Activated CD8-positive, alpha-beta memory T cell treated with anti-CD3 and anti-CD28 coated beads, Interleukin-2, amount 10 ng/mL, durations not matched to agents 7 days and 5 days (primary cell): ENCODE results near the gene RAI1. TPM values are rescaled to one million over a fixed set of nuclear protein-coding genes. Genes with fewer than 3 reads are reported as not detected.

Experiments
- ATAC-seq: fragments of 150-1000 bp; cut with Tn5 transposase; one replicate; pipeline ENCODE4 v1.10.0; 2021; ENCODE audit warnings: moderate library complexity
- CTCF ChIA-PET: fragments of 350-600 bp; sonication (Branson Sonifier 250); formaldehyde crosslinking; loops from one replicate; lab custom pipeline; 2021; ENCODE audit warnings: antibody characterized with exemption; lab: Charles Lee
- DNase-seq: peaks from one replicate; pipeline ENCODE4 v3.0.0-alpha.2; 2020
- H3K27ac Mint-ChIP-seq: one replicate; pipeline ENCODE4 v1.8.0; 2021; ENCODE audit warnings: mild to moderate bottlenecking, mixed read lengths
- H3K27me3 Mint-ChIP-seq: one replicate; pipeline ENCODE4 v1.8.0; 2021; ENCODE audit warnings: mixed read lengths
- H3K36me3 Mint-ChIP-seq: one replicate; pipeline ENCODE4 v1.8.0; 2021; ENCODE audit warnings: mild to moderate bottlenecking, mixed read lengths
- H3K4me1 Mint-ChIP-seq: one replicate; pipeline ENCODE4 v1.8.0; 2021; ENCODE audit warnings: mixed read lengths
- H3K4me3 Mint-ChIP-seq: one replicate; pipeline ENCODE4 v1.8.0; 2021; ENCODE audit warnings: mild to moderate bottlenecking, moderate library complexity, mixed read lengths
- H3K9me3 Mint-ChIP-seq: one replicate; pipeline ENCODE4 v1.8.0; 2022; ENCODE audit warnings: low read depth, mixed read lengths
- total RNA-seq, 2 experiments: library from RNA; stranded (reverse); gene quantifications; one replicate each; pipeline ENCODE4 v1.2.3, GENCODE V29; 2021

RAI1 gene
- total RNA-seq, 2 experiments from 2014 or later = 17.4 to 24.4 TPM

DNA sequence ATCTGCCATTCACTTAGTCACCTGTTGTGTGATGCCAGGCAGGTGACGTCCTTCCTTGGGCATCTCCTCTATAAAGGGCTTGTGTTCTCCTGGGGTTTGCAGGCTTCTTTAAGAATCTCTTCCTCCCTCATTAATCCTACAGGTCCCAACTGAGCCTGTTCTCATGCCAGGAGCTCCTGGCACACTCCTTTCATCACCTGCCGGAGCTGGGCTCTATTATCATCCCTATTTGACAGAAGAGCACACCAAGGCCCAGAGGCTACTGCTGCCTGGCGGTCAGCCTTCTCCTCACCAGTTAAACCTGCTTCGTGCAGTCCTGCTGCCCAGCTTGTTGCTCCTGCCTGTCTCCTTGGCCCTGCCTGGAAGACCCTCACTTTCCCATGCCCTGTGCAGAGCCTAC lies 51.2 kb downstream of the RAI1 start:
- no peaks in the 10 kb centered on the region for H3K36me3 Mint-ChIP-seq
- H3K4me1 Mint-ChIP-seq = peaks cover 16% of the 10 kb centered on the region
- no peak overlapping the region for H3K4me3 Mint-ChIP-seq
- no peaks in the 10 kb centered on the region for H3K9me3 Mint-ChIP-seq
- H3K27ac Mint-ChIP-seq = no peak overlapping the region
- no peaks in the 10 kb centered on the region for H3K27me3 Mint-ChIP-seq
- ATAC-seq = no peak
- no peak for DNase-seq
- CTCF ChIA-PET = interaction anchor here (1.5 kb wide), 1 partner anchor 377 kb away, joined by 3 read pairs; no protein-coding TSS in a partner anchor

DNA sequence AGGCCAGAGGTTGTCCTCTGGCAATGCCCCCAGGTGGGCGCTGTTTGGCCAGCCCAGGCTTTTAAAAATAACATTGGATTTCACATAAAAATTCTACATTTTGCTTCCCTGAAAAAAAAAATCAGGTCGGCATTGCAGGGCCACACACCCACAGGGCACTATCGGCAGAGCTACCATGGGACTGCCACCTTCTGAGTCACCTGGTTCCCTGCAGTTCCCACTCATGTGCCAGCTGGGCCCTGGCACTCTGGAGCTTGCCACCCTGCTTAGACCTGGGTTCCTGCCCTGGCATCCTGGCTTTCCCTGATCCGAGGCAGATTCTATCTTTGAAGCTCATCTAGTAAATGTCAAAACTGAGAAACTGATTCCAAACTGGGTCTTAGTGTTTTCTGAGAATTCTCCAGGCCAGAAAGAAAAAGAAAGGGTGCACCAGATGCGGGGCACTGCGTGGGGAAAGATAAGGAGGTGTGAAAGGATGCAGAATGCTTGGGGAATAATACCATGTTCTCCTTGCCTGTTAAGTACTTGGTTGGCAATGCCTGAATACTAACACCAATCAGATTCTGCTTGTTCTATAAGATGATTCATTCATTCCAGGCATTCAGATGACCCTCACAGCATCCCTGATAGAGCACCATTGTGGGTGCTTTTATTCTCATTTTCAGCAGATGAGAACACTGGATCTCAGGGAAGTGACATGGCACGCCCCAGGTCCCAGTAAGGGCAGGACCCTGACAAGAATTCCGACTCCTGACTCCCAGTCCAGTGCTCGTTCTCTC lies 51.8 kb downstream of the RAI1 start:
- H3K9me3 Mint-ChIP-seq = no peaks in the 10 kb centered on the region
- no peaks in the 10 kb centered on the region for H3K27me3 Mint-ChIP-seq
- ATAC-seq = no peak
- no peak overlapping the region for H3K27ac Mint-ChIP-seq
- no peaks in the 10 kb centered on the region for H3K36me3 Mint-ChIP-seq
- H3K4me3 Mint-ChIP-seq = no peak overlapping the region
- DNase-seq = no peak
- peaks cover 16% of the 10 kb centered on the region for H3K4me1 Mint-ChIP-seq
- CTCF ChIA-PET = interaction anchor here (1.5 kb wide), 1 partner anchor 378 kb away, joined by 3 read pairs; no protein-coding TSS in a partner anchor

GRCh38 chr17:17736205-17737183 lies 55.2 kb downstream of the RAI1 start:
- peaks cover 21% of the 10 kb centered on the region for H3K4me1 Mint-ChIP-seq
- DNase-seq = no peak

DNA sequence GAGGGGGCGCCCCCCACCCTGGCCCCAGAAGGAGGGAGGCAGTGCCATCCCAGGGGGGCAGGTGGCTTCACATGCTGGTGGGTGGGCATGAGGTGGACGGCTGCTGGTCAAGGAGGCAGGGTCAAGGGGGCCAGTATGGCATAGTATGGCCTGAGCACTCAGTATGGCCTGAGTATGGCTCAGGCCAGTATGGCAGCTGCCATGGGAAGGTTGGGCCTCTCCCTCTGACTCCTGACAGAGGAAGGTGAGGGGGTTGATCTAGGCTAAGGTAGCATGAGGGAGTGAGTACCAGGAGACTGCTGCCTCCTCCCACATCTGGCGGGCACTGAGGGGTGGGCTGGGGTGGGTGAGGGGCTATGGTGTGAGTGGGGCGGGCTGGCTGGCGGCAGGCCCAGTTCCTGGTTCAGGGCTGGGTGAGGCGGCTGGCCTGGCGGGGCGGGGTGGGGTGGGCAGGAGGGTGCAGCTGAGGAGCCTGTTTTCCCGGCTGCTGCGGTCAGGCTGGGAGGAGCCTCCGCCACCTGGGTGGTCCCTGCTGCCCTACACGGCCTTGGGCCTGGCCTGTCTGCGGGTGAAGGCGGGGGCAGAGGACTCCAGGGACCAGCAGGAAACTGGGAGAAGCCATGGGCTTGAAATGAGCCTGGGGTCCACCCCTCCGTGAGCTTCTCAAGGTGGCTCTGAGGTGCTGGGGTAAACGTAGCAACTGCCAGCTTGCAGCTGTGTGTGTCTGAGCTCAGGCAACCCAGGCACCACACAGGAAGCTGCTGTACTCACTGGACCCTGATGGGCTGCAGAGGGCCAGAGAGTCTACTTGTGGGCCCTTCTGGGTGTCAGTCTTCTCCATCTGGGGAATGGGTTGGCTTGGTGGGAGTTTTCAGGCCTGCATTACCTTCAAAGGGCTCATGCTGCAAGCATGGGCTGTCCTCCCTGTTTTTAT lies 57.0 kb downstream of the RAI1 start:
- no peak overlapping the region for H3K27ac Mint-ChIP-seq
- H3K4me1 Mint-ChIP-seq = peaks cover 21% of the 10 kb centered on the region
- CTCF ChIA-PET = interaction anchor here (1.4 to 1.9 kb wide), 2 partner anchors 11 to 12 kb away, joined by 4 to 5 read pairs; no protein-coding TSS in a partner anchor
- no peak for DNase-seq
- H3K27me3 Mint-ChIP-seq = no peaks in the 10 kb centered on the region
- no peak overlapping the region for H3K4me3 Mint-ChIP-seq
- ATAC-seq = no peak
- no peaks in the 10 kb centered on the region for H3K9me3 Mint-ChIP-seq
- no peaks in the 10 kb centered on the region for H3K36me3 Mint-ChIP-seq

More at GRCh38 chr17:17736205-17737183, 55.2 kb downstream of the RAI1 start:
- ATAC-seq = no peak
- H3K4me3 Mint-ChIP-seq = no peak overlapping the region
- H3K27me3 Mint-ChIP-seq = no peaks in the 10 kb centered on the region
- no peaks in the 10 kb centered on the region for H3K36me3 Mint-ChIP-seq
- H3K9me3 Mint-ChIP-seq = no peaks in the 10 kb centered on the region
- no peak overlapping the region for H3K27ac Mint-ChIP-seq
- CTCF ChIA-PET = interaction anchor here (0.6 to 1.4 kb wide), 2 partner anchors 14 to 183 kb away, joined by 3 to 5 read pairs; no protein-coding TSS in a partner anchor

DNA sequence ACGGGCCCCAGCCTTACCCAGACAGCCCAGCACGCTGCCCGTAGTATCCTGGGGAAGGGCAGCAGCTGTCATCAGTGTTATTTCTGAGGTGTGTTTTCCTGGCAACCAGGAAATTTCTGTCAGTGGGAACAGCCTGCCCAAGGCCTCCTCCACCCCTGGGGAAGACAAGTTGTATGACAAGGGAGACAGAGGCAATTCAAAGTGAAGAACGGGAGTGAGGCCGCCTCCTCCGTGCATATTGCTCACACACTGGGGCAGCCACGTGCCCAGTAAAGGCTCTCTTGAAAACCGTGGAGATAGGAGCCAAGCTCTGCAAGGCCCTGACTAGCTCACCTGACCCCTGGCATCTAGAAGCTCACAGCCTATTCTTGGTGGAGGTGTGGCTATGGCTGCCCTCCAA lies 57.6 kb downstream of the RAI1 start:
- Mint-ChIP-seq H3K4me1 (peaks cover 20% of the 10 kb centered on the region), H3K36me3 (no peaks in the 10 kb centered on the region), H3K4me3 (no peak overlapping the region), H3K27me3 (no peaks in the 10 kb centered on the region), H3K9me3 (no peaks in the 10 kb centered on the region), H3K27ac (no peak overlapping the region)
- CTCF ChIA-PET = interaction anchor here (1.2 to 1.9 kb wide), 2 partner anchors 9 to 11 kb away, joined by 3 to 4 read pairs; no protein-coding TSS in a partner anchor
- DNase-seq (no peak), ATAC-seq (no peak)

GRCh38 chr17:17739388-17740066 lies 58.3 kb downstream of the RAI1 start:
- ATAC-seq (no peak), DNase-seq (no peak)
- no peaks in the 10 kb centered on the region for H3K9me3 Mint-ChIP-seq
- H3K36me3 Mint-ChIP-seq = no peaks in the 10 kb centered on the region
- CTCF ChIA-PET = interaction anchor here (1.0 to 1.9 kb wide), 4 partner anchors 9 to 73 kb away, joined by 3 to 4 read pairs (median 4); no protein-coding TSS in a partner anchor
- H3K4me1 Mint-ChIP-seq = peaks cover 16% of the 10 kb centered on the region
- H3K27ac Mint-ChIP-seq = no peak overlapping the region
- no peaks in the 10 kb centered on the region for H3K27me3 Mint-ChIP-seq
- no peak overlapping the region for H3K4me3 Mint-ChIP-seq

DNA sequence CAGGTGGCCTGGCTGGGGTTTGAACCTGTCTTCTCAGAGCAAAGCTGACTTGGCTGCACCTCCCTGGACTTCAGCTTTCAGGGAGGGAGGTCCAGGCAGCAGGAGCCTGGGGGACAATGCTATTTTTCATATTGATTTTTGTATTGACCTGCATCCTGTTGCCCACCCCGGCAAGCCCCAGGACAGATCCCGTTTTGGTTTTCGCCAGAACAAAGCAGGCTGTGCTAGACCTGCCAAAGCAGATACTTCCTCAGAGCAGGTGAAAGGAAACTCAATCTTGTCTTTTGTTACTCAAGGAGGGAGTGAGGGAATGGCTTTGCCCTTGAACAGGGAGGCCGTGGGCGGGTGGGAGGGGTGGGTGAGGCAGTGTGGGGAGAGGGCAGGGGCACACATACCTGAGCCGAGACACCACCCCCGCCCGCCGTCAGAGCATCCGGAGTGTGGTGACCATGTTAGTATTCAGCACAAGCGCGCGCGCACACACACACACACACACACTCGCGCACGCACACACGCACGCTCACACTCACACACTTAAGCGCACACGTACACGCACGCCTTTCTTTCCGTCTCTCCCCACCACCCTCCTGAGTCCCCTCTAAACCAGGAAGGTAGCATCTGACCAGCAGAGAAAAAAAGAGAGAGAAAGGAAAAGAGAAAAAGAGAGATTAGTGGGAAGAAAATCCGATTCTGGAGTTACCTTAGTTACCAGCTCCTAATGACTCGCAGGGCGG lies 59.5 kb downstream of the RAI1 start:
- Mint-ChIP-seq H3K4me3 (no peak overlapping the region), H3K27me3 (no peaks in the 10 kb centered on the region), H3K27ac (no peak overlapping the region), H3K36me3 (no peaks in the 10 kb centered on the region), H3K4me1 (peaks cover 7% of the 10 kb centered on the region), H3K9me3 (no peaks in the 10 kb centered on the region)
- peak; percentile 35 for ATAC-seq
- CTCF ChIA-PET = interaction anchor here (1.2 to 1.8 kb wide), 2 partner anchors 9 to 72 kb away, joined by 4 read pairs; no protein-coding TSS in a partner anchor
- DNase-seq = no peak

DNA sequence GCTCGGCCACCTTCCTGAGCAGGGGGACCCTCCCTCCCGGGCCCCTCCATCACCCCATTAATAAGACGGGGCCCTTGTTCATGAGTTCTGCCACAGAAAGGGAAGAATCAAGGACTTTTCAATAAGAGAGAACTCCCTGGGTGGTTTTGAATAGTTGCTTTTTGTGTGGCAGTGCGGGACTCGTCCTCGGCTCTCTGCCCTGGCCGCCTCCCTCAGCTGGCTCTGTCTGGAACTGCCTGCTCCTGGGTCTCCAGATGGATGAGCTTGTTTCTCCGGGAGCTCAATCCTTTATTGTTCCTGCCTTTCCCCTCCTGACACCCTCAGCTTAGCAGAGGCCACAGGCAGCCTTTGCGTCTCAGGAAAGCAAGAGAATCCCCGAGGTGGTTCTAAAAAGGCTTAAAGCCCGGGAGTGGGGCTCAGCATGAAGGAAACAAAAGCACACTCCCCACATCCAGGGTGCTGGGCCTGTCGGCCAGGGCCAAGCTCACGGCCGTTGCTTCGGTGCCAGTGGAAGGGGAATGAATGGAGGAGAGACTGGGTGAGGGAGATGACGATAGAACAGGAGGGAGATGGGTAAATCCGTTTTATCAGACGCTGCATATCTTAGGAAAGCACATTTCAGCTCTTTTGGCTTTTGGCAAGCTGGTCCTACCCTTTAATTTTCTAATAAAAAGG lies 60.2 kb downstream of the RAI1 start:
- no peaks in the 10 kb centered on the region for H3K36me3 Mint-ChIP-seq
- CTCF ChIA-PET = interaction anchor here (1.2 to 1.8 kb wide), 2 partner anchors 8 to 71 kb away, joined by 4 read pairs; no protein-coding TSS in a partner anchor
- no peak overlapping the region for H3K4me3 Mint-ChIP-seq
- no peaks in the 10 kb centered on the region for H3K27me3 Mint-ChIP-seq
- DNase-seq (no peak), ATAC-seq (no peak)
- no peak overlapping the region for H3K27ac Mint-ChIP-seq
- H3K9me3 Mint-ChIP-seq = no peaks in the 10 kb centered on the region
- H3K4me1 Mint-ChIP-seq = peaks cover 5% of the 10 kb centered on the region

DNA sequence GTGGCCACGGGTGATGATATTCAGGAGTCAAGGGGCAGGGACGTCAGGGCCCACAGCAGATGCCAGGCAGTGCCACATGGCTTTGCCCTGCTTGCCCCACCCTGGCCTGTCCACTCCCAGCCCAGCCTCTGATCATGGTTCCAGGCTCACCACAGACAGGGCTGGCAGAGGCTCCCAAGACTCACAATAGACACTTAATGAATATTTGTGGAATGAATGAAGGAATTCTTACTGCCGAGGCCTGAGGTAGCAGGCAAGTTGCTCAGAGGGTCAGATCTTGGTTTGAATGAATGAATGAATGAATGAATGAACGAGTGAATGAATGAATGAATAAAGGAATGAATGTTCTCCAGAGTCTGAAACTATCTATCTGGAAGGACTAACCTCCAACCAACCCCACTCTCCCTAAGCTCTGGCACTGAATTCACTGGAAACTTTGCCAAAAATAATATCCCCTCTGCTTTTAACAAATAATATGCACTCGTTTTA lies 60.9 kb downstream of the RAI1 start:
- no peak overlapping the region for H3K4me3 Mint-ChIP-seq
- CTCF ChIA-PET = no interaction called here
- H3K27me3 Mint-ChIP-seq = no peaks in the 10 kb centered on the region
- peaks cover 5% of the 10 kb centered on the region for H3K4me1 Mint-ChIP-seq
- DNase-seq (no peak), ATAC-seq (no peak)
- H3K27ac Mint-ChIP-seq = no peak overlapping the region
- no peaks in the 10 kb centered on the region for H3K9me3 Mint-ChIP-seq
- H3K36me3 Mint-ChIP-seq = no peaks in the 10 kb centered on the region

GRCh38 chr17:17742688-17743390 lies 61.6 kb downstream of the RAI1 start:
- Mint-ChIP-seq H3K27ac (no peak overlapping the region), H3K27me3 (no peaks in the 10 kb centered on the region), H3K4me3 (no peak overlapping the region), H3K4me1 (peaks cover 7% of the 10 kb centered on the region), H3K36me3 (no peaks in the 10 kb centered on the region), H3K9me3 (no peaks in the 10 kb centered on the region)
- CTCF ChIA-PET = no interaction called here
- ATAC-seq (no peak), DNase-seq (no peak)
